8988T (cell line): ENCODE data around the gene RTBDN.

Experiments used
- DNase-seq: peaks from one replicate; pipeline ENCODE4 v3.0.0; 2011

Gene RTBDN

GRCh38 chr19:12834566-12834943 lies at the start of gene RTBDN:
Gene RTBDN, minus strand, starts transcription at chr19:12834579. Its CDS starts 4,600 bp downstream, at chr19:12829979.
- no peak for DNase-seq

GRCh38 chr19:12882589-12882988 lies 48.2 kb upstream of the RTBDN start:
- DNase-seq, result no peak

- DNase-seq, result peak; percentile 95
Observed at GRCh38 chr19:12881172-12881808, 46.9 kb upstream of the RTBDN start, which contains the start of gene DNASE2. Gene DNASE2, minus strand, starts transcription at chr19:12881449. Its CDS starts 74 bp downstream, at chr19:12881375.

- no peak for DNase-seq
Observed at GRCh38 chr19:12880551-12881171, 46.3 kb upstream of the RTBDN start.

GRCh38 chr19:12875086-12875485 lies 40.7 kb upstream of the RTBDN start:
- DNase-seq, result no peak

GRCh38 chr19:12873891-12874745 lies 39.7 kb upstream of the RTBDN start:
- DNase-seq, result no peak

- DNase-seq, result no peak
Observed at GRCh38 chr19:12872941-12873890, 38.8 kb upstream of the RTBDN start.

GRCh38 chr19:12872255-12872654 lies 37.9 kb upstream of the RTBDN start:
- DNase-seq, result no peak

- DNase-seq, result no peak
Observed at GRCh38 chr19:12871681-12872080, 37.3 kb upstream of the RTBDN start.

GRCh38 chr19:12868540-12869112 lies 34.2 kb upstream of the RTBDN start:
- no peak for DNase-seq

GRCh38 chr19:12867120-12868099 lies 33.0 kb upstream of the RTBDN start:
- peak; percentile 72 for DNase-seq

GRCh38 chr19:12866416-12867119 lies 32.2 kb upstream of the RTBDN start:
- no peak for DNase-seq

- no peak for DNase-seq
Observed at GRCh38 chr19:12865746-12866415, 31.5 kb upstream of the RTBDN start.

GRCh38 chr19:12864721-12865715 lies 30.6 kb upstream of the RTBDN start:
- DNase-seq, result no peak

- DNase-seq, result no peak
Observed at GRCh38 chr19:12864143-12864542, 29.8 kb upstream of the RTBDN start.

GRCh38 chr19:12859546-12859945 lies 25.2 kb upstream of the RTBDN start:
- no peak for DNase-seq

GRCh38 chr19:12858041-12858928 lies 23.9 kb upstream of the RTBDN start:
- DNase-seq, result no peak
